NCI-H187 (cell line): ENCODE results near the gene HPCAL4.

Experiments
- DNase-seq, 2 experiments: peaks; one replicate each; lab custom pipeline; 2025; lab: John Stamatoyannopoulos, UW

The HPCAL4 gene

GRCh38 chr1:39701049-39701439, 9.8 kb upstream of the HPCAL4 start:
- DNase-seq: no peak

- no peak for DNase-seq
Measured at GRCh38 chr1:39700348-39700747, 9.1 kb upstream of the HPCAL4 start.

GRCh38 chr1:39699419-39699818, 8.2 kb upstream of the HPCAL4 start:
- no peak for DNase-seq

DNA sequence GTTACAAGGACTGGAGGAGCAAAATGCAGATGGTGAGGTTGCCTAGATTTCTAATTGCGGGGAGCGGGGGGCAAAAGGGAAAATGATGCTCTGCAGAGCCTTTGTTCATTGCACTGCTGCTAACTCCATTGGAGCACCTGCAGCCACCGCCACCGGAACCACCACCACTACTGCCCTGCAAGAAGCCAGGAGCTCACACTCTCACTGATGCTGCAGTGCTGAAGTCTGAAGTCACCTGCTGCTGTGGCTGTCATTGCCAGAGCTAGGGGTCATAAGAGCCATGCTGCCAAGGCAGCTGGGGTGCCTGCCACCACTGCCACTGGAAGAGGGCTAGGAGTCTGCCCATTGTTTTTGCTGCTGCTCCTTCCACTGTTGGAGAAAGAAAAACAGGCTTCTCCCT, 7.3 kb upstream of the HPCAL4 start:
- no peak for DNase-seq

- DNase-seq: no peak
Measured at GRCh38 chr1:39696448-39696847, 5.2 kb upstream of the HPCAL4 start.

DNA sequence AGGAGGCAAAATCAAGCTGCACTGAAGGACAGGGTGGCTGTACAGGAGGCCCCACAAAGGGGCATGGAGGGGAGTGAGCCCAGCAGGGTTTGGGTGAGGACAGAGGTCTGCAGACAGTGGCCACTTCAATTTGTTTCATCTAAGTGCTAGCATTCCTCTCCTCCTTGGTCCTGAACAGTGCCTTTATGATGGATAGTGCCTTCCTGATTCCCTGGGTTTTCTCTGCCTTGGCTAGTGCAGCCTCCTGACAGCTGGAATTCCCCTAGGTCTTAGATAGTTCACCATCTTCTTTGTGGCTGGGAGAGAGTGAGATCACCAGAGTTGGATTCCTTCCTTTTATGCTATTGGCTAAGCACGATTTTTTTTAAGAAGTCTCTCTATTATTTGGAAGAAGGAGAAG, 3.8 kb upstream of the HPCAL4 start:
- DNase-seq: no peak

GRCh38 chr1:39694026-39694425, 2.8 kb upstream of the HPCAL4 start:
- DNase-seq: no peak

DNA sequence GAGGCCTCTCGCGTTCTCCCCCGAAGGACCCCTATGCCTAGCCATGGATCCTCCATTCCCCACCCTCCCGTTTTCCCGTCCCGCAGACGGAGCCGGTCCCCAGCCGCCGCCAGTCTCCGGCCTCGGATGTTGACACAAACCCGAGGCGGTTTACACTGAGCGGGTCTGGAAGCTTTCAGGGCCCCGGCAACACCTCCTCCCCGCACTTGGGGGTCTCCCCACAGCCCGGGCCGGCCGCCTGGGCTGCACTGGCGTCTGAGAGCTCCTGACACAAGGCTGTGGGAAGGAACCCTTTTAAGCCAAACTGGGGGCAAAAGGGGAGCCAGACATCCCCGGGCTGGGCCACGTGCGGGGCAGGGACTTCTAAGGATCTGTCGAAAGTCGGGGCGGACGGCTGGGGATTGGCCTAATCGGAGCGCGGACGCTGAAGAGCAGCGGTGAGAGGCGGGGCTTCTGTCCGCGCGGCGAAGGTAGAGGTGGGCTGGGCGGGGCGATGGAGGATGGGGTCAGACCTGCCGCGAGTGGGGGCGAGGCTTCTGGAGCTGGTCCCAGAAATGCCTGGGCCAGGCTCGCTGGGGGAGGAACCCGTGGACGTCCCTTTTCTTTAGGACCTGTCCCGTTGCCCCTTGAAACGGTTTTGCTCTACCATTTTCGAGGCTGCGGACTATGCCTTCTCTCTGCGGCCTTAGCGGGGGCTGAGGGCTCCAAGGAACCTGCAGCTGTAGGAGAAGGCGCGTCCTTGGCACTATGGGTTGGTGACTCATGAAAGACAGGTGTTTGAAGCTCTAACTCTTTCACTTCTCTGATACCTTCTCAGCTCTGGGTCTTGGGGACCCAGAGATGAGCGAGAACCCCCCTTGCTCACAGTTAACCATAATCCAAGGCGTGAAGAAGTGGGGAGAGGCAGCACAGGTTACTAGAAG, 1.2 kb upstream of the HPCAL4 start:
- no peak for DNase-seq

DNA sequence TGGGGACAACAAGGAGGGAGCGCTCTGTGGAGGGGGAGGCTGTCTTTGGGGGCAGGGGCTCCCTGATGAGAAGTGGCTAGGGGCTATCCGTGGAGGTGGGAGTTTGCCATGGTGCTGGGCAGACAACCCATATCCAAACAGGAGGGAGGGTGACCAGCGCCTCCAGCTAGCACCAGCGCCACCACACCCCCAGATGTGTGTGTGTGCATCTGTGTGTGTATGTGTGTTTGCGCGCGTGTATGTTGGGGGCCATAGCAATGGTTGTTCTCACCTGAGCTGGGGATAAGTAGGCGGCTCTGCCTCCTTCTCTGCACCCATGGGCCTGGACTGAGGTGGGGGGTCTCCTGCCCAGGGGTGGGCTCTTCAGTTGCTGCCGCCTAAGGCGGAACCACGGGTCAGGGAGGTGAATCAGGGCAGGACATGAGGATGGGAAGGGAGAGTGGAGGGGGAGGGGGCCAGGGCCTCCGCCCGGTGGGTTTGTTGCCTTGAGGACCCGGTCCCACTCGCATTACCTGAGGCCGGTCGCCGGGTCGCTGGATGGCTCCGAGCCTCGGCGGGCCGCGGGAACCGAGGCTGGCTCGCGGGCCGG, 345 bp downstream of the HPCAL4 start:
- DNase-seq: no peak

- no peak for DNase-seq
Measured at GRCh38 chr1:39690225-39690624, 1.0 kb downstream of the HPCAL4 start.

DNA sequence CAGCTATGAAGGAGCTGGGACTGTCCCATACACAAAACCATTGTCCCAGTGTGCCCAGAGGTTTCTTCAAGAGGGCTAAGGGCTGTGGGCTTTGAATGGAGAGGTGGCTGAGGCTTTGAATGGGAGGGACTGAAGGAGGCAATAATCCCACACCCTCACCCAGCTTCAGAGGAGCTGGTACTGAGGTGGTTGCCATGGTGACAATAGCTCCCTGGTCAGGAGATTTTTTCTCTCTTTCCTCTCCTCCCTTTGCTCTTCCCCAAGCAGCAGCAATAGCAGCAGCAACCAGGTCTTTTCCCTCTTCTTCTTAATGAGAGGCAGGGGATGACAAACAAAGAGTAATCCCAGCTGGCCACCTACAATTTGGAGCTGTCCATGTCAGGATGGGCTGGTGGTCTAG, 1.6 kb downstream of the HPCAL4 start:
- DNase-seq: no peak

DNA sequence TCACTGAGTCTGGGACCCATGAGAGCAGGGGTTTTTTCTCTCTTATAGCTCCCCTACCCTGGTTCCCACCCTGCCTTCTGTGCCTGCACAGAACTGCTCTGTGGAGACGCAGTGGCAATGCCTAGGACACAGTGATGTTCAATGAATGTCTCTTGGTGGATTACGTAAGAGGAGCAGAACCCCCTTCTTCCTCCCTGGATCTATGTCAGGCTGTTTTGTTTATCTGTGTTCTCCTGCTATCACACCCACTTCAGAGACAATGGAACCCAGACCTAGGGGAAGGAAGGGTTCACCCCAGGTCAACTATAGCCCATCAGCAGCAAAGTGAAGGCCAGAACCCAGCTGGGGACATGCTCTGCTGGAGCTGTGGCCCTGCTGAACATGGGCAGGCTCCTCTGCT, 2.0 kb downstream of the HPCAL4 start:
- DNase-seq: no peak

GRCh38 chr1:39688706-39689105, 2.5 kb downstream of the HPCAL4 start:
- DNase-seq: no peak

- DNase-seq: no peak
Measured at GRCh38 chr1:39687243-39687642, 4.0 kb downstream of the HPCAL4 start.

DNA sequence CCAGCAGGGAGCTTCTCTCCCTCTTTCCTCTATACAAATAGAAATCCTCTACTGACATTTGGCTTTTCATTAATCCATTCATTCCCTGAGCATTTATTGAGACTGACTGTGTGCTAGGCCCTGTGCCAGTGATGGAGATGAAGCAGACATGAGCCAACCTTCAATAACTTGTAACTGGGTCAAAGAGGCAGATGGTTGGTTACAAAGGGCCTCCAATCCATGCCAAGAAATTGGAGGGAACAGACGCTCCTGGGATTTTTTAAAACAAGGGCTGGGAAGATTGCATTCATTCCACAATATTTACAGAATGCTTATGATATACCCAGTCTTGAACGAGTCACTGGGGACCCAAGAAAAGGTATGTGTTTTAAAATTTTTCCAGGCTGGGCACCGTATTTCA, 6.2 kb downstream of the HPCAL4 start:
- no peak for DNase-seq

GRCh38 chr1:39684313-39684664, 6.9 kb downstream of the HPCAL4 start:
- no peak for DNase-seq

GRCh38 chr1:39683591-39684312, 7.5 kb downstream of the HPCAL4 start:
- DNase-seq: no peak

DNA sequence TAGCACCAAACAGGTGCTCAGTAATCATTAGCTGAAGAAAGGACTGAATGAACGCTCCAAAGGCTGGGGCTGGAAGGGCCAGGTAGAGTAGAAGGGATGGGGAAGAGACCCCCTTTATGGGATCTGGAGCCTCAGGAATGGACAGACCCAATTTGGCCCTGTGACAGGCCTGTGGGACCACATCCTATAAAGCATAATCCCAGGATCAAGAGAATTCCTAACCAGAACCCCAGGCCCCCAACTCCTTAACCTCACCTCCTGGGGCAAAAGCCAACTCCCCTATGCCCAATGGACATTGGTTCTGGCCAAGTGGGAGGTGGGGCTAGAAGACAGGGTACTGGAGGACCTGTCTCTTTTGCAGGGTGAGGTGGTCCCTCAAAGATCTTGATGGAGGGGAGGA, 9.2 kb downstream of the HPCAL4 start:
- DNase-seq: no peak

DNA sequence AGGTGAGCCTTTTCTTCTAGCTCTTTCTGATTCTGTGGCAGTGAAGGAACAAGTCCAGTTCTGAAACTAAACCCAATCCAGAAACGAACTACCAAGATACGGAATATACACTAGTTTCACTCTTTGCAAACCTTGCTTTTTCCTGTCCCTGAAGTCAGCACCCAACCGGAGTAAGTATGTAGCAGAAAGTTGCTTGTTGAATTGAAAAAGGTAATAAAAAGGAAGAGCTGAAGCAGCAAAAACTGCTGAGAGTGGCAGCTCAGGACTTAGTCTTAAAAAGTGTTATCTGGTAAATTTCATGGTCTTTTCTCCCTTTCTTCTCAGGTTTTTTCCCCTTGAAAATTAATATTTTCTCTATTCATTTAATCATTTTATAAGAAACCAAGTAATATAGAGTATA, 9.9 kb downstream of the HPCAL4 start:
- DNase-seq: no peak

DNA sequence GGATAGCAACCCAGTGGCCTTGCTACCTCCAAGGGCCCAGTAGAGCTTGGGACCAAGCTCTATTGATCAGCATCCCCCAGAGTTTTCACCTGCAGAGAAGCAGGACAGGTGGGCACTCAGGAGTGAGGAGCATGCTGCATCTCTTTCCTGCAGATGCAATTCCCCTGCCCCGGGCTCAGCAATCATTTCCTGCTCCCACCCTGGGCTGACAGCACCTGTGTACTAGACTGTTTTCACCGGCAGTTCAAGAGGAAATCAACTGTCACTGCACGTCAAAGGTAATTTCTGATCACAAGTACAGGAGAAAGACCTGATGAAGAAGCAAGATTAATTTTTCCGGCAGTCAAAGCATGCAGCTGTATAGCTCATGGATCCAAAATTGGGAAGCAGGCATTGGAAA, 10.5 kb downstream of the HPCAL4 start:
- DNase-seq: no peak

- DNase-seq: no peak
Measured at GRCh38 chr1:39679821-39680220, 11.4 kb downstream of the HPCAL4 start.

- no peak for DNase-seq
Measured at GRCh38 chr1:39678889-39679288, 12.3 kb downstream of the HPCAL4 start.

GRCh38 chr1:39677645-39678044, 13.6 kb downstream of the HPCAL4 start:
- no peak for DNase-seq
